SU-DHL-6 (cell line): ENCODE results near the gene OTOF.

Source experiments
- EZH2phosphoT487 ChIP-seq: fragments of 200-600 bp; sonication (generic), shearing (Covaris generic); conservative IDR thresholded peaks from 2 replicates; pipeline ENCODE4 v1.6.1; 2018; ENCODE audit warnings: mild to moderate bottlenecking, antibody characterized with exemption, low read length, moderate library complexity, mixed read lengths
- TF ChIP-seq, protein P1 (sequence below): fragments of 200-600 bp; sonication (generic); IDR thresholded peaks from one replicate; pipeline ENCODE4 v1.5.1; 2017; ENCODE audit warnings: antibody characterized with exemption, mild to moderate bottlenecking, low read length, moderate library complexity; ENCODE audit not compliant: insufficient read depth, poor library complexity, severe bottlenecking

DNA sequence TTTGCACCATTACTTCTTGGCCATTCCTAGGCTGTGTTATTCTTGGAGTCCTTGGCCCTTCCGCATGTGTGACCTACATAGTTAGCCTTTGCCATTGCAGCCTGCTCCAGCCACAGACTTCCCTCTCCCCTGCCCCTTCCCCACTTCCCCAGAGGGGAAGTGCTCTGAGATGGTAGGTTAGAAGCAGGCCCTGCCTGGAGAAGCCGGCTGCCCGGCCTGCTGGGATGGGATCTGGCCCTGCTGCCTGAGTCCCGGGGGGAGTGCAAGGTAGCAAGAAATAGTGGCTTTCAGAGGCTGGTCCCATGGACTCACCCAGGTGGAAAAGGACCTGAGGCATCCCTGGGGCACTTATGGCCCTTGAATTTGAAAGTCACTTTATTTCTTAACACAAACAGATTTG is 28.4 kb upstream of the OTOF start:
- TF ChIP-seq, protein P1, sequence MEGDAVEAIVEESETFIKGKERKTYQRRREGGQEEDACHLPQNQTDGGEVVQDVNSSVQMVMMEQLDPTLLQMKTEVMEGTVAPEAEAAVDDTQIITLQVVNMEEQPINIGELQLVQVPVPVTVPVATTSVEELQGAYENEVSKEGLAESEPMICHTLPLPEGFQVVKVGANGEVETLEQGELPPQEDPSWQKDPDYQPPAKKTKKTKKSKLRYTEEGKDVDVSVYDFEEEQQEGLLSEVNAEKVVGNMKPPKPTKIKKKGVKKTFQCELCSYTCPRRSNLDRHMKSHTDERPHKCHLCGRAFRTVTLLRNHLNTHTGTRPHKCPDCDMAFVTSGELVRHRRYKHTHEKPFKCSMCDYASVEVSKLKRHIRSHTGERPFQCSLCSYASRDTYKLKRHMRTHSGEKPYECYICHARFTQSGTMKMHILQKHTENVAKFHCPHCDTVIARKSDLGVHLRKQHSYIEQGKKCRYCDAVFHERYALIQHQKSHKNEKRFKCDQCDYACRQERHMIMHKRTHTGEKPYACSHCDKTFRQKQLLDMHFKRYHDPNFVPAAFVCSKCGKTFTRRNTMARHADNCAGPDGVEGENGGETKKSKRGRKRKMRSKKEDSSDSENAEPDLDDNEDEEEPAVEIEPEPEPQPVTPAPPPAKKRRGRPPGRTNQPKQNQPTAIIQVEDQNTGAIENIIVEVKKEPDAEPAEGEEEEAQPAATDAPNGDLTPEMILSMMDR = no peak
- no peak for TF ChIP-seq EZH2phosphoT487
